ENCODE measurements around the gene NTNG1.

DNA sequence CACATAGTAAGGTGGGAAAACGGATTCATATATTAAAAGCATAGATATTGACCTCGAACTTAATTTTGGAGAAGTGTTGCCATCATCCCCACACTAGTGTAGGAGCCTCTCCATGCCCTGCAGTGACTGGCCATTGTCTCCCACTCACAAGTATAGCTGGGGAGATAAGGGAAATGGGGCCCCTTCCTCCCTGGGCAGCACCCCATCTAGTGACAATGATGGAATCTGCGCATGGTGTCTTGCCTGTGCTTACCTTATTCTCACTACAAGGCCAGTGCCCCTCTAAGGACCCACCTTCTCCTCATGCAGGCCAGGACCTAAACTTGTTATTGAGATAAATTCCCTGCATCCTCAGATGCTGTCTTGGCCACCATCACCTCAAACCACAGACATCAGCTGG lies 374.9 kb downstream of the NTNG1 start:
- TF ChIP-seq CTCF (IDR thresholded peaks at IDR 0.05; ENCODE audit: borderline replicate concordance, extremely low read depth, low read length, poor library complexity, severe bottlenecking) (no peak), EZH2 (IDR thresholded peaks at IDR 0.05; ENCODE audit: borderline replicate concordance, low read depth, low read length, severe bottlenecking) (no peak)

Measured in DND-41 (cell line).